ENCODE measurements around the gene UBALD1.

GRCh38 chr16:4628283-4628682 lies 13.6 kb upstream of the UBALD1 start:
- TF ChIP-seq POLR2A (IDR thresholded peaks at IDR 0.05) (no peak), CTCF (IDR thresholded peaks at IDR 0.05) (no peak)

All from vagina (tissue), 2 donors.